ENCODE results near the gene ARSB. TPM values are rescaled to one million over a fixed set of nuclear protein-coding genes. Genes with fewer than 3 reads are reported as not detected.

Gene ARSB
- total and polyA plus RNA-seq, 2 donors (not counting 1 experiment from before 2014, with no cell fraction given): 4.6 to 9.8 TPM

GRCh38 chr5:78757269-78758053 lies 227.6 kb downstream of the ARSB start:
- CTCF ChIA-PET: interaction anchor here (0.6 to 1.8 kb wide), 10 partner anchors 10 to 228 kb away, joined by 3 to 6 read pairs (median 4); partner anchors contain the start of gene LHFPL2
- peaks cover 10% of the 10 kb centered on the region for H3K9me3 Mint-ChIP-seq (ENCODE audit: insufficient read depth)
- no peaks in the 10 kb centered on the region for H3K79me2 ChIP-seq (ENCODE audit: control insufficient read depth, insufficient read depth, low read length)
- H3K9ac ChIP-seq (ENCODE audit: low read length): peak overlapping the region; percentile 2
- H2AFZ ChIP-seq (ENCODE audit: insufficient read depth, low read depth, low read length, poor library complexity, severe bottlenecking): peak overlapping the region; percentile 20
- peak overlapping the region; percentile 6 for H3K4me2 ChIP-seq (replicated peaks; ENCODE audit: low read depth, low read length, poor library complexity, severe bottlenecking)
- H3K27ac Mint-ChIP-seq: peak overlapping the region; percentile 96
- peaks cover 0 to 30% (median 14%) of the 10 kb centered on the region in 3 donors for H3K9me3 ChIP-seq (ENCODE audit: control extremely low read depth in 1 of 3, control insufficient read depth in 2 of 3, insufficient read depth in 1 of 3, low read length in 2 of 3)
- POLR2A ChIA-PET: interaction anchor here (0.6 to 1.7 kb wide), 6 partner anchors 25 to 503 kb away, joined by 3 to 8 read pairs (median 4); no protein-coding TSS in a partner anchor
- intact Hi-C loops (cut with micrococcal nuclease): loop anchor here (1.0 to 5.0 kb wide), 3 partner anchors 29 to 275 kb away; no protein-coding TSS in a partner anchor
- peaks cover 63 to 64% of the 10 kb centered on the region in 2 donors for H3K4me1 ChIP-seq (ENCODE audit: control insufficient read depth in 2 of 2, insufficient read depth in 2 of 2, low read length in 2 of 2)
- H3K4me3 Mint-ChIP-seq: peak overlapping the region; percentile 78
- H3K27me3 Mint-ChIP-seq: no peaks in the 10 kb centered on the region
- H3K4me3 ChIP-seq (ENCODE audit: control extremely low read depth in 1 of 5, extremely low read depth in 1 of 5, insufficient read depth in 1 of 5, low read depth in 2 of 5, low read length in 4 of 5): no peak overlapping the region
- no peak for TF ChIP-seq EZH2 (IDR thresholded peaks at IDR 0.05; ENCODE audit: borderline replicate concordance, insufficient read depth, low read depth, low read length, poor library complexity, severe bottlenecking)
- TF ChIP-seq, protein P1, sequence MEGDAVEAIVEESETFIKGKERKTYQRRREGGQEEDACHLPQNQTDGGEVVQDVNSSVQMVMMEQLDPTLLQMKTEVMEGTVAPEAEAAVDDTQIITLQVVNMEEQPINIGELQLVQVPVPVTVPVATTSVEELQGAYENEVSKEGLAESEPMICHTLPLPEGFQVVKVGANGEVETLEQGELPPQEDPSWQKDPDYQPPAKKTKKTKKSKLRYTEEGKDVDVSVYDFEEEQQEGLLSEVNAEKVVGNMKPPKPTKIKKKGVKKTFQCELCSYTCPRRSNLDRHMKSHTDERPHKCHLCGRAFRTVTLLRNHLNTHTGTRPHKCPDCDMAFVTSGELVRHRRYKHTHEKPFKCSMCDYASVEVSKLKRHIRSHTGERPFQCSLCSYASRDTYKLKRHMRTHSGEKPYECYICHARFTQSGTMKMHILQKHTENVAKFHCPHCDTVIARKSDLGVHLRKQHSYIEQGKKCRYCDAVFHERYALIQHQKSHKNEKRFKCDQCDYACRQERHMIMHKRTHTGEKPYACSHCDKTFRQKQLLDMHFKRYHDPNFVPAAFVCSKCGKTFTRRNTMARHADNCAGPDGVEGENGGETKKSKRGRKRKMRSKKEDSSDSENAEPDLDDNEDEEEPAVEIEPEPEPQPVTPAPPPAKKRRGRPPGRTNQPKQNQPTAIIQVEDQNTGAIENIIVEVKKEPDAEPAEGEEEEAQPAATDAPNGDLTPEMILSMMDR (IDR thresholded peaks at IDR 0.05): no peak
- DNase-seq: peak; percentile 27
- peak overlapping the region; percentile 53 to 70 for H3K27ac ChIP-seq (ENCODE audit: low read length in 2 of 2)
- no peaks in the 10 kb centered on the region for H3K36me3 ChIP-seq (replicated peaks in 1 of 2; ENCODE audit: control extremely low read depth in 1 of 2, control insufficient read depth in 1 of 2, extremely low read depth in 1 of 2, insufficient read depth in 2 of 2, low read length in 1 of 2)
- H4K20me1 ChIP-seq (ENCODE audit: control insufficient read depth, insufficient read depth, low read length, poor library complexity, severe bottlenecking): no peaks in the 10 kb centered on the region
- WGBS (ENCODE audit: insufficient coverage): 98% methylated on average over 4 of the region's 7 CpGs
- no peaks in the 10 kb centered on the region for H3K27me3 ChIP-seq (replicated peaks in 1 of 4; ENCODE audit: control extremely low read depth in 1 of 4, control insufficient read depth in 3 of 4, insufficient read depth in 4 of 4, low read length in 3 of 4)
- H3K4me1 Mint-ChIP-seq: peaks cover 78% of the 10 kb centered on the region
- peak; percentile 21 for ATAC-seq (ENCODE audit: low read depth)
